Mesenchymal stem cell (in vitro differentiated cells and primary cell): ENCODE data around the gene PRAMEF8. TPM values are rescaled to one million over a fixed set of nuclear protein-coding genes. Genes with fewer than 3 reads are reported as not detected.
"Not testable (repeated sequence)": the region's sequence is repeated elsewhere in the genome, so short reads cannot be mapped to it uniquely, and the experiment has no call there.

Experiments used
- DNase-seq: peaks from one replicate; pipeline ENCODE4 v3.0.0-alpha.2; 2013
- H2AFZ ChIP-seq: one replicate; pipeline ENCODE4 v1.6.1; 2013; ENCODE audit warnings: low read depth, mild to moderate bottlenecking, control low read depth, inconsistent platforms, low read length, moderate library complexity
- H2AK5ac ChIP-seq: 2 replicates; pipeline ENCODE4 v1.6.1; 2013; ENCODE audit warnings: low read length, moderate library complexity, mild to moderate bottlenecking, inconsistent platforms; ENCODE audit not compliant: severe bottlenecking
- H2BK120ac ChIP-seq: one replicate; pipeline ENCODE4 v1.6.1; 2013; ENCODE audit warnings: low read depth, mild to moderate bottlenecking, inconsistent platforms, low read length, moderate library complexity
- H2BK12ac ChIP-seq, 2 experiments: one replicate each; pipeline ENCODE4 v1.6.1; 2013; ENCODE audit warnings: inconsistent platforms in 2 of 2, low read length in 2 of 2, mild to moderate bottlenecking in 2 of 2, moderate library complexity in 2 of 2, control low read depth in 1 of 2
- H2BK15ac ChIP-seq: one replicate; pipeline ENCODE4 v1.6.1; 2013; ENCODE audit warnings: mild to moderate bottlenecking, low read depth, inconsistent platforms; ENCODE audit not compliant: poor library complexity, severe bottlenecking
- H2BK5ac ChIP-seq: 2 replicates; pipeline ENCODE4 v1.6.1; 2013; ENCODE audit warnings: low read depth, mild to moderate bottlenecking, low read length, control low read depth, inconsistent platforms; ENCODE audit not compliant: poor library complexity, severe bottlenecking
- H3K14ac ChIP-seq, 2 experiments: one replicate each; pipeline ENCODE4 v1.6.1; 2013; ENCODE audit warnings: inconsistent platforms in 2 of 2, low read length in 2 of 2, control low read depth in 1 of 2, mild to moderate bottlenecking in 1 of 2, moderate library complexity in 1 of 2
- H3K18ac ChIP-seq, 2 experiments: one replicate each; pipeline ENCODE4 v1.6.1; 2013; ENCODE audit warnings: inconsistent platforms in 2 of 2, low read length in 2 of 2, control low read depth in 1 of 2, low read depth in 1 of 2, mild to moderate bottlenecking in 1 of 2
- H3K23ac ChIP-seq, 2 experiments: one replicate each; pipeline ENCODE4 v1.6.1; 2013; ENCODE audit warnings: inconsistent platforms in 2 of 2, low read length in 2 of 2, mild to moderate bottlenecking in 2 of 2, moderate library complexity in 2 of 2, control low read depth in 1 of 2
- H3K27ac ChIP-seq: 2 replicates; pipeline ENCODE4 v1.5.1; 2013; ENCODE audit warnings: mild to moderate bottlenecking, moderate library complexity, low read length, control low read depth, inconsistent platforms; ENCODE audit not compliant: poor library complexity, severe bottlenecking
- H3K27me3 ChIP-seq, 2 experiments: 2 replicates each; pipeline versions ENCODE4 v1.6.1 to v1.7.0; 2013; ENCODE audit warnings: low read length in 2 of 2, mild to moderate bottlenecking in 2 of 2, moderate library complexity in 2 of 2, control low read depth in 1 of 2, inconsistent platforms in 1 of 2; ENCODE audit not compliant: control insufficient read depth in 1 of 2, insufficient read depth in 1 of 2
- H3K36me3 ChIP-seq, 2 experiments: 2 replicates each; pipeline versions ENCODE4 v1.6.1 to v1.7.0; 2013; ENCODE audit warnings: low read length in 2 of 2, control low read depth in 1 of 2, inconsistent platforms in 1 of 2, low read depth in 1 of 2, mild to moderate bottlenecking in 1 of 2; ENCODE audit not compliant: insufficient read depth in 2 of 2, control insufficient read depth in 1 of 2
- H3K4ac ChIP-seq, 2 experiments: one replicate each; pipeline ENCODE4 v1.6.1; 2013; ENCODE audit warnings: inconsistent platforms in 2 of 2, low read length in 2 of 2, mild to moderate bottlenecking in 2 of 2, moderate library complexity in 2 of 2, control low read depth in 1 of 2, low read depth in 1 of 2
- H3K4me1 ChIP-seq: 2 replicates; pipeline ENCODE4 v1.6.1; 2013; ENCODE audit warnings: low read depth, low read length, control low read depth; ENCODE audit not compliant: control insufficient read depth, insufficient read depth
- H3K4me2 ChIP-seq: 2 replicates; pipeline ENCODE4 v1.6.1; 2013; ENCODE audit warnings: low read length, mild to moderate bottlenecking, inconsistent platforms; ENCODE audit not compliant: poor library complexity, severe bottlenecking
- H3K4me3 ChIP-seq, 2 experiments: 2 replicates each; pipeline versions ENCODE4 v1.5.1 to v1.7.0; 2013; ENCODE audit warnings: low read length in 2 of 2, mild to moderate bottlenecking in 2 of 2, control low read depth in 1 of 2, low read depth in 1 of 2; ENCODE audit not compliant: insufficient read depth in 1 of 2
- H3K79me1 ChIP-seq: replicated peaks from 2 replicates; pipeline ENCODE4 v1.6.1; 2013; ENCODE audit warnings: mild to moderate bottlenecking, control low read depth, low read length, inconsistent platforms; ENCODE audit not compliant: poor library complexity, severe bottlenecking
- H3K9ac ChIP-seq: 2 replicates; pipeline ENCODE4 v1.7.0; 2013; ENCODE audit warnings: mild to moderate bottlenecking, low read length, moderate library complexity
- H3K9me3 ChIP-seq: 2 replicates; pipeline ENCODE4 v1.7.0; 2013; ENCODE audit warnings: mild to moderate bottlenecking, low read length; ENCODE audit not compliant: control insufficient read depth
- H4K8ac ChIP-seq: one replicate; pipeline ENCODE4 v1.6.1; 2013; ENCODE audit warnings: inconsistent platforms, mild to moderate bottlenecking, low read length, moderate library complexity
- H4K91ac ChIP-seq: one replicate; pipeline ENCODE4 v1.6.1; 2013; ENCODE audit warnings: mild to moderate bottlenecking, low read length, inconsistent platforms
- WGBS: methylation state at CpG from one replicate; pipeline ENCODE4 v1.1.7; 2013; ENCODE audit warnings: mixed read lengths; 5-methylcytosine and 5-hydroxymethylcytosine counted together
- small RNA-seq: library from polyadenylated mRNA; stranded (forward); fragments of <200 nt; extraction: miRNeasy Mini kit (QIAGEN cat#:217004); gene quantifications from one replicate; pipeline ENCODE3, GENCODE V24; 2013; ENCODE audit warnings: low read depth

Gene PRAMEF8

DNA sequence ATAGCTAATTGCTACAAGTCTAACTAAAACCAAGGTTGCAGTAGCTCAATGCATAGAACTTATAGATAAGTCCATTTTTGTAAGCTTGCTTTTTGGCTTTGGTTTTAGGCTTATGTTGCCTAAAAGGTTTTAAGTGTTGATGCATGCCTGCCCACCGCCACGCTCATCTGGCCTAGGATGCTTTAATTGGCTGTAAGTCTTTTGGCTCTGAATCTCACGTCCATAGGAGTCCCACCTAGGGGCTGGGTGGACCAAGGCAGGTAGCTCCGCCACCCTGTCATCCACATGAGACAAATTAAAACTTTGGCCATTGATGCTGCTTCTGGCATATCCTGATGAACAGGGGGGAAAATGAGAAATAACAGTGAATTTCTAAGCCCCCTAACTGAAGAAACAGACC lies 47.4 kb downstream of the PRAMEF8 start:
- not testable (repeated sequence) for H3K27me3 ChIP-seq, H4K91ac ChIP-seq, H4K8ac ChIP-seq, H3K27ac ChIP-seq, H2AFZ ChIP-seq, H3K4me1 ChIP-seq, H3K4ac ChIP-seq, H3K4me2 ChIP-seq, H3K9ac ChIP-seq, H2BK5ac ChIP-seq, H3K18ac ChIP-seq, H2AK5ac ChIP-seq, H2BK12ac ChIP-seq, DNase-seq, H3K14ac ChIP-seq, H3K4me3 ChIP-seq, H3K9me3 ChIP-seq, H3K23ac ChIP-seq, H3K79me1 ChIP-seq, H2BK15ac ChIP-seq, H3K36me3 ChIP-seq, H2BK120ac ChIP-seq
- 57% methylated on average over 4 of the region's 4 CpGs for WGBS

DNA sequence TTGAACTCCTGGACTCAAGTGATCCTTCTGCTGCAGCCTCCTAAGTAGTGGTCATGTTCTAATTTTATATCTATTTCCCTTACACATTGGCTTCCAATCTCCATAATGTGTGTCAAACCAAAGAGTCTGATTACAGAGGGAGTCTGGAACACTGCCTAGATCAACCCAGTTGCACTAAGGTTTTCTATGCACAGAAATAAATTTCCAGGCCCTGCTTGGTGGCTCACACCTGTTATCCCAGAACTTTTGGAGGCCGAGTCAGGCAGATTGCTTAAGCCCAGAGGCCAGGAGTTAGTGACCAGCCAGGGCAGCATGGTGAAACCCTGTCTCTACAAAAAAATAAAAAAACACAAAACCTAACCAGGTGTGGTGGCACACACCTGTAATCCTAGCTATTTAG lies 50.9 kb downstream of the PRAMEF8 start:
- H3K4ac ChIP-seq, H2BK15ac ChIP-seq, H3K14ac ChIP-seq, H4K8ac ChIP-seq, H3K4me2 ChIP-seq, DNase-seq, H3K79me1 ChIP-seq, H2BK120ac ChIP-seq, H2AK5ac ChIP-seq, H2BK12ac ChIP-seq, H3K9me3 ChIP-seq, H3K4me3 ChIP-seq, H3K27me3 ChIP-seq, H3K4me1 ChIP-seq, H3K23ac ChIP-seq, H3K9ac ChIP-seq, H3K18ac ChIP-seq, H3K27ac ChIP-seq, H2BK5ac ChIP-seq, H2AFZ ChIP-seq, H3K36me3 ChIP-seq, H4K91ac ChIP-seq: not testable (repeated sequence)
- 38% methylated on average over 1 of the region's 1 CpG for WGBS

DNA sequence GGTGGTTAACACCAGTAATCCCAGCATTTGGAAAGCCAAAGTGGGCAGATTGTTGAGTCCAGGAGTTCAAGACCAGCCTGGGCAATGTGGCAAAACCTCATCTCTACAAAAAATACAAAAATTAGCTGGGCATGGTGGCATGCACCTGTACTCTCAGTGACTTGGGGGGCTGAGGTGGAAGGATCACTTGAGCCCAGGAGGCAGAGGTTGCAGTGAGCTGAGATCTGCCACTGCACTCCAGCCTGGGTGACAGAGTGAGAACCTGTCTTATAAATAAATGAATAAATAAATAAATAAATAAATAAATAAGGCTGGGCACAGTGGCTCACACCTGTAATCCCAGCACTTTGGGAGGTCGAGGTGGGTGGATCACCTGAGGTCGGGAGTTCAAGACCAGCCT lies 52.9 kb downstream of the PRAMEF8 start:
- H3K9ac ChIP-seq, H4K8ac ChIP-seq, H2AK5ac ChIP-seq, H2BK15ac ChIP-seq, H3K9me3 ChIP-seq, H2AFZ ChIP-seq, H3K4me2 ChIP-seq, H2BK12ac ChIP-seq, H2BK5ac ChIP-seq, H4K91ac ChIP-seq, H3K18ac ChIP-seq, H3K79me1 ChIP-seq, H3K27ac ChIP-seq, H3K36me3 ChIP-seq, H3K4me1 ChIP-seq, H3K14ac ChIP-seq, H2BK120ac ChIP-seq, DNase-seq, H3K27me3 ChIP-seq, H3K4me3 ChIP-seq, H3K23ac ChIP-seq, H3K4ac ChIP-seq: not testable (repeated sequence)
- WGBS: 29% methylated on average over 2 of the region's 2 CpGs

Small RNAs within 50 kb of the gene (small RNA-seq; reads per million reads assigned to genes)
- not detected for gene RNU6-771P
